PC-9 (cell line): ENCODE data around the gene CEACAM20.
"Not testable (repeated sequence)": the region's sequence is repeated elsewhere in the genome, so short reads cannot be mapped to it uniquely, and the experiment has no call there.

ENCODE experiments used
- EZH2 ChIP-seq: fragments of 200-600 bp; sonication (generic); IDR thresholded peaks from 2 replicates; pipeline ENCODE4 v1.8.0; 2017; ENCODE audit warnings: antibody characterized with exemption, low read depth
- TF ChIP-seq, protein P1 (sequence below): fragments of 200-600 bp; sonication (generic); conservative IDR thresholded peaks from 2 replicates; pipeline ENCODE4 v1.6.1; 2017; ENCODE audit warnings: mixed run types, antibody characterized with exemption, mild to moderate bottlenecking, moderate library complexity

DNA sequence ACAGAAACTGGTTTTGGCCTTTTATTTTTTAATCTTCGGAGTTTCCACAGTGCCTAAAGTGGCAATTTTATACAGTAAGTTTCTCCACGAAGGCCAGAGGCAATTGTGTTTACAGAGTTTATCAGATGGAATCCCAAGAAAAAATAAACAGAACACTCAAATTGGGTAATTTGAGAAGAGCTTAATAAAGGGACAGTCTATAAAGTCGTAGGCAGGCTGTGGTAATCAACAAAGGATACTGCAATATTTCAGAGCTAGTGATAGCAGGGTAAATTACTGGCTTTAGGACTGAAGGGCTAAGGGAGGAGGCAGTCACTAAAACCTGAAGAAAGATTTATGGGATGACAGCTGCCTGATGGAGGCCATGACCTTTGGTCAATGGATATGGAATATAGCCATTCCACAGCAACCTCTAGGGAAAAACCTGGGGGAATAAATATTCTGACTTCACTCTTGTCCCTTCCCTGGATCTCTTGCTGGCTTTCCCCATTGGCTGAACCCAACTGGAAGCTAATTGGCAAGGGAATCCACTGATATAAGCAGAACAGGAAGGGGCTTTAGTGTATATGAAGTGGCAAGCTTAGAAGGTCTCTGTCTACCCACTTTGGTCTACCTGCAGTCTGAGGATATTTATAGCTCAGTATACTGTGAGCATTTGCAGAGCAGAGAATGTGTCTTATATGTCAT, 66.7 kb downstream of the CEACAM20 start:
- TF ChIP-seq, protein P1, sequence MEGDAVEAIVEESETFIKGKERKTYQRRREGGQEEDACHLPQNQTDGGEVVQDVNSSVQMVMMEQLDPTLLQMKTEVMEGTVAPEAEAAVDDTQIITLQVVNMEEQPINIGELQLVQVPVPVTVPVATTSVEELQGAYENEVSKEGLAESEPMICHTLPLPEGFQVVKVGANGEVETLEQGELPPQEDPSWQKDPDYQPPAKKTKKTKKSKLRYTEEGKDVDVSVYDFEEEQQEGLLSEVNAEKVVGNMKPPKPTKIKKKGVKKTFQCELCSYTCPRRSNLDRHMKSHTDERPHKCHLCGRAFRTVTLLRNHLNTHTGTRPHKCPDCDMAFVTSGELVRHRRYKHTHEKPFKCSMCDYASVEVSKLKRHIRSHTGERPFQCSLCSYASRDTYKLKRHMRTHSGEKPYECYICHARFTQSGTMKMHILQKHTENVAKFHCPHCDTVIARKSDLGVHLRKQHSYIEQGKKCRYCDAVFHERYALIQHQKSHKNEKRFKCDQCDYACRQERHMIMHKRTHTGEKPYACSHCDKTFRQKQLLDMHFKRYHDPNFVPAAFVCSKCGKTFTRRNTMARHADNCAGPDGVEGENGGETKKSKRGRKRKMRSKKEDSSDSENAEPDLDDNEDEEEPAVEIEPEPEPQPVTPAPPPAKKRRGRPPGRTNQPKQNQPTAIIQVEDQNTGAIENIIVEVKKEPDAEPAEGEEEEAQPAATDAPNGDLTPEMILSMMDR: not testable (repeated sequence)
- not testable (repeated sequence) for TF ChIP-seq EZH2
